GM23248 (cell line): ENCODE data around the gene DCAF7.

Source experiments
- EZH2 ChIP-seq: fragments of 200-600 bp; sonication (generic); IDR thresholded peaks from 2 replicates; pipeline ENCODE4 v1.6.1; 2018; ENCODE audit warnings: antibody characterized with exemption, mild to moderate bottlenecking; ENCODE audit not compliant: insufficient read depth, poor library complexity, severe bottlenecking
- EZH2phosphoT487 ChIP-seq: fragments of 200-600 bp; sonication (generic); IDR thresholded peaks from 2 replicates; pipeline ENCODE4 v1.6.1; 2018; ENCODE audit warnings: antibody characterized with exemption, moderate library complexity, mild to moderate bottlenecking, low read depth; ENCODE audit not compliant: insufficient read depth

DNA sequence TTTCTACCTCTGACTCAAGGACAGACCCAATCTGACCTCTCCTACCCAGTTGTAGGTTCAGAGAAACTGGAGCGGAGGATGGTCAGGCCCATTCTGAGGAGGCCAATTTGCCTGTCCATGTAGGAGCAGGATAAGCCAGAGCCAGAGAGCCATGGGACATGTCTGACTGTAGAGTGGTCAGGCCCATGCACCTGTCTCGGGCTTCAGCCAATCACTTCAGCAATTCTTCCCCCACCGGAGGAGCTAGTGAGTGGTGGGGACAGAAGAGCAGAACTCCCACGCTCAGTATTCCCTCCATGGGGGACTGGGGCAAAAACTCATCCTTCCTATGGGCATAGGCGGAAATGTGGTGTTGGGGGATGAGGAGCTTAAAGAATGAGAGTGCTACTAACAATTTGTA is 14.3 kb downstream of the DCAF7 start:
- TF ChIP-seq EZH2 (no peak), EZH2phosphoT487 (no peak)
